ENCODE measurements around the gene BMP2.

DNA sequence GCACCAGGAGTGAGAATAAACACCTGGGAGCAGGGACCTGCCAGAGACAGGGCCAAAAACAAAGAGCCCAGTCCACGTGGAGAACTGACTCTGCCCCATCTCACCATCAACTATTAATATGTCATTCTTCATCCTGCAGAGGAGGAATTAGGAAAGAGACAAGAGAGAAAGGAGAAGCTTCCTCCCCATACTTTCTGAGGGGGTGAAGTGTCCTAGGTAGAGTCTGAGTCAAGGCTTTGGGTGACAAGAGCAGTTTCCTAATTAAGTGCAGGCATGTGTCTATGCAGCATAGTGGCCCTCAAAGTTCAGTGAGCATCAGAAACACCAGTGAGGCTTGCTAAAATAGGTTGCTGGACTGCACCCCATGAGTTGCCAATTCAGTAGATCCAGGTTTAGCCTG, 40.7 kb upstream of the BMP2 start:
- TF ChIP-seq BHLHE40 (IDR thresholded peaks at IDR 0.05; ENCODE audit: low read depth, low read length) (no peak), MAFK (IDR thresholded peaks at IDR 0.05; ENCODE audit: low read depth, low read length) (no peak), RFX5 (IDR thresholded peaks at IDR 0.05; ENCODE audit: low read depth, low read length) (no peak)
- TF ChIP-seq, protein P1, sequence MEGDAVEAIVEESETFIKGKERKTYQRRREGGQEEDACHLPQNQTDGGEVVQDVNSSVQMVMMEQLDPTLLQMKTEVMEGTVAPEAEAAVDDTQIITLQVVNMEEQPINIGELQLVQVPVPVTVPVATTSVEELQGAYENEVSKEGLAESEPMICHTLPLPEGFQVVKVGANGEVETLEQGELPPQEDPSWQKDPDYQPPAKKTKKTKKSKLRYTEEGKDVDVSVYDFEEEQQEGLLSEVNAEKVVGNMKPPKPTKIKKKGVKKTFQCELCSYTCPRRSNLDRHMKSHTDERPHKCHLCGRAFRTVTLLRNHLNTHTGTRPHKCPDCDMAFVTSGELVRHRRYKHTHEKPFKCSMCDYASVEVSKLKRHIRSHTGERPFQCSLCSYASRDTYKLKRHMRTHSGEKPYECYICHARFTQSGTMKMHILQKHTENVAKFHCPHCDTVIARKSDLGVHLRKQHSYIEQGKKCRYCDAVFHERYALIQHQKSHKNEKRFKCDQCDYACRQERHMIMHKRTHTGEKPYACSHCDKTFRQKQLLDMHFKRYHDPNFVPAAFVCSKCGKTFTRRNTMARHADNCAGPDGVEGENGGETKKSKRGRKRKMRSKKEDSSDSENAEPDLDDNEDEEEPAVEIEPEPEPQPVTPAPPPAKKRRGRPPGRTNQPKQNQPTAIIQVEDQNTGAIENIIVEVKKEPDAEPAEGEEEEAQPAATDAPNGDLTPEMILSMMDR (conservative IDR thresholded peaks at IDR 0.05; ENCODE audit: low read depth, low read length) = no peak
- TF ChIP-seq, protein P2, sequence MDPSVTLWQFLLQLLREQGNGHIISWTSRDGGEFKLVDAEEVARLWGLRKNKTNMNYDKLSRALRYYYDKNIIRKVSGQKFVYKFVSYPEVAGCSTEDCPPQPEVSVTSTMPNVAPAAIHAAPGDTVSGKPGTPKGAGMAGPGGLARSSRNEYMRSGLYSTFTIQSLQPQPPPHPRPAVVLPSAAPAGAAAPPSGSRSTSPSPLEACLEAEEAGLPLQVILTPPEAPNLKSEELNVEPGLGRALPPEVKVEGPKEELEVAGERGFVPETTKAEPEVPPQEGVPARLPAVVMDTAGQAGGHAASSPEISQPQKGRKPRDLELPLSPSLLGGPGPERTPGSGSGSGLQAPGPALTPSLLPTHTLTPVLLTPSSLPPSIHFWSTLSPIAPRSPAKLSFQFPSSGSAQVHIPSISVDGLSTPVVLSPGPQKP (IDR thresholded peaks at IDR 0.05; ENCODE audit: borderline replicate concordance, low read depth, low read length) = no peak

Data from IMR-90 (cell line).